ENCODE measurements around the gene TLE4. TPM values are rescaled to one million over a fixed set of nuclear protein-coding genes. Genes with fewer than 3 reads are reported as not detected.
"Not testable (repeated sequence)": the region's sequence is repeated elsewhere in the genome, so short reads cannot be mapped to it uniquely, and the experiment has no call there.

Gene TLE4
- total RNA-seq, 1 experiment from 2014 or later: 8.7 TPM

DNA sequence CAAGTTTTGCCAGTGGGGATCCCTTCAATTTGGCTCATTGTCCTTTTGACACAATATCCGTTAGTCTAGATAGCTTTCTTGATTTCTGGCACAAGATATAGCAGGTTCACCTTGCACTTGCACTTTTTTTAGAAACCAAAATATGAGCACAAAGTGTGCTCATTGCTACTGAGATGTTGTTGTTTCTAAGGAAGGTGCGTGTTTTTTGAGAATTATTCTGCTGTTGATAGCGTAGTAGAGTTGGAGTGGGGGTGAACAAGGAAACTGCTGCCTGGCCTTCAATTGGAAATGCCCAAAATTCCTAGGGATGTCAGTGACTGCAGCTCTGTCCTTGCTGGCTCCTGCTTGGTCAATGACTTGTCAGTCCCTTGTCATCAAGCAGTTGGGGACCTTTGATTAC, 73.3 kb downstream of the TLE4 start:
- H3K27ac Mint-ChIP-seq (ENCODE audit: low read depth, unreplicated experiment): no peak overlapping the region
- H3K4me1 Mint-ChIP-seq (ENCODE audit: insufficient read depth, unreplicated experiment): no peaks in the 10 kb centered on the region
- ChIA-PET POLR2A (no interaction called here), CTCF (interaction anchor here (0.9 to 1.0 kb wide), 2 partner anchors 14 to 19 kb away, joined by 3 to 4 read pairs; no protein-coding TSS in a partner anchor)
- H3K9me3 Mint-ChIP-seq (ENCODE audit: unreplicated experiment): no peaks in the 10 kb centered on the region
- DNase-seq (ENCODE audit: unreplicated experiment): no peak
- intact Hi-C loops (cut with micrococcal nuclease): no loop called here
- H3K4me3 Mint-ChIP-seq (ENCODE audit: unreplicated experiment): no peak overlapping the region
- no peaks in the 10 kb centered on the region for H3K36me3 Mint-ChIP-seq (ENCODE audit: insufficient read depth, unreplicated experiment)
- TF ChIP-seq CTCF (IDR thresholded peaks at IDR 0.05; ENCODE audit: unreplicated experiment): no peak
- BruUV-seq (replicated peaks): no TSS peak
- H3K27me3 Mint-ChIP-seq (ENCODE audit: insufficient read depth, unreplicated experiment): no peaks in the 10 kb centered on the region

- no peak for DNase-seq (ENCODE audit: unreplicated experiment)
- no peak overlapping the region for H3K4me3 Mint-ChIP-seq (ENCODE audit: unreplicated experiment)
- intact Hi-C loops (cut with micrococcal nuclease): no loop called here
- ChIA-PET CTCF (no interaction called here), POLR2A (interaction anchor here (2.1 kb wide), 1 partner anchor 9 kb away, joined by 8 read pairs; no protein-coding TSS in a partner anchor)
- no peaks in the 10 kb centered on the region for H3K9me3 Mint-ChIP-seq (ENCODE audit: unreplicated experiment)
- H3K36me3 Mint-ChIP-seq (ENCODE audit: insufficient read depth, unreplicated experiment): no peaks in the 10 kb centered on the region
- no peaks in the 10 kb centered on the region for H3K27me3 Mint-ChIP-seq (ENCODE audit: insufficient read depth, unreplicated experiment)
- H3K27ac Mint-ChIP-seq (ENCODE audit: low read depth, unreplicated experiment): no peak overlapping the region
- no TSS peak for BruUV-seq (replicated peaks)
- no peaks in the 10 kb centered on the region for H3K4me1 Mint-ChIP-seq (ENCODE audit: insufficient read depth, unreplicated experiment)
- no peak for TF ChIP-seq CTCF (IDR thresholded peaks at IDR 0.05; ENCODE audit: unreplicated experiment)
These were observed 74.3 kb downstream of the TLE4 start for GRCh38 chr9:79646096-79646495.

DNA sequence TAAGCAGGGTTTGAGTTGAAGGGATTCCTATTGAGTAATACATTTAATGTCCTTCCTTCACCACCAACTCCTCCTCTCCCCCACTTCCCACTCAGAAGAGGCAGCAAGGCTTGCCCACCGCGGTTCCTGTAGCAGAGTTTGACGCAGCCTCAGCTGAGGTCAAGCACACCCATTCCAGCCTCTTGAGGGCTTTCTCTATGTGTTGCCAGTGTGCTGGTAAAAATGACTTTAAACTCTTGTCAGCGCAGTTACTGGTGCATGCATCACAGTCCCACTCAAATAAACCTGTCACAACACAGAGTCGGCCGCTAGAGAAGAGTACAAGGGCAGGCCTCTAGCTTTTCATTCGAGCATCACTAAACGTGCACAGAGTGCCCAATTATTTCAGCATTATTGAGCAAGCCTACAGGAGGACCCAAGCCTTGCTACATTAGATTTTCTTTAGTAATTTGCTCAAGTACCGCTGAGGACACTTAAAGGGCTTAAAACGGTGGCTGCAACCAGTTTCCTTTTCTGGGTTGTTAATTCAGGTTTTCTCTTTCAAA, 79.6 kb downstream of the TLE4 start:
- peaks cover 7% of the 10 kb centered on the region for H3K36me3 Mint-ChIP-seq (ENCODE audit: insufficient read depth, unreplicated experiment)
- no peaks in the 10 kb centered on the region for H3K9me3 Mint-ChIP-seq (ENCODE audit: unreplicated experiment)
- intact Hi-C loops (cut with micrococcal nuclease): no loop called here
- DNase-seq (ENCODE audit: unreplicated experiment): no peak
- ChIA-PET POLR2A (interaction anchor here (0.6 kb wide), 1 partner anchor 60 kb away, joined by 3 read pairs; no protein-coding TSS in a partner anchor), CTCF (no interaction called here)
- H3K27me3 Mint-ChIP-seq (ENCODE audit: insufficient read depth, unreplicated experiment): no peaks in the 10 kb centered on the region
- no peak overlapping the region for H3K27ac Mint-ChIP-seq (ENCODE audit: low read depth, unreplicated experiment)
- no peak overlapping the region for H3K4me3 Mint-ChIP-seq (ENCODE audit: unreplicated experiment)
- no peaks in the 10 kb centered on the region for H3K4me1 Mint-ChIP-seq (ENCODE audit: insufficient read depth, unreplicated experiment)
- BruUV-seq (replicated peaks): no TSS peak
- TF ChIP-seq CTCF (IDR thresholded peaks at IDR 0.05; ENCODE audit: unreplicated experiment): no peak

GRCh38 chr9:79652598-79652997, 80.8 kb downstream of the TLE4 start:
- ChIA-PET CTCF (interaction anchor here (0.6 kb wide), 1 partner anchor 54 kb away, joined by 3 read pairs; no protein-coding TSS in a partner anchor), POLR2A (no interaction called here)
- no peak for TF ChIP-seq CTCF (IDR thresholded peaks at IDR 0.05; ENCODE audit: unreplicated experiment)
- H3K27me3 Mint-ChIP-seq (ENCODE audit: insufficient read depth, unreplicated experiment): no peaks in the 10 kb centered on the region
- DNase-seq (ENCODE audit: unreplicated experiment): no peak
- H3K36me3 Mint-ChIP-seq (ENCODE audit: insufficient read depth, unreplicated experiment): peaks cover 7% of the 10 kb centered on the region
- H3K27ac Mint-ChIP-seq (ENCODE audit: low read depth, unreplicated experiment): no peak overlapping the region
- no peak overlapping the region for H3K4me3 Mint-ChIP-seq (ENCODE audit: unreplicated experiment)
- H3K4me1 Mint-ChIP-seq (ENCODE audit: insufficient read depth, unreplicated experiment): no peaks in the 10 kb centered on the region
- no TSS peak for BruUV-seq (replicated peaks)
- intact Hi-C loops (cut with micrococcal nuclease): no loop called here
- no peaks in the 10 kb centered on the region for H3K9me3 Mint-ChIP-seq (ENCODE audit: unreplicated experiment)

GRCh38 chr9:79654591-79655382, 83.0 kb downstream of the TLE4 start:
- BruUV-seq (replicated peaks); POLR2A ChIA-PET; H3K27me3 Mint-ChIP-seq (ENCODE audit: insufficient read depth, unreplicated experiment); intact Hi-C loops (cut with micrococcal nuclease); H3K27ac Mint-ChIP-seq (ENCODE audit: low read depth, unreplicated experiment); CTCF ChIA-PET; DNase-seq (ENCODE audit: unreplicated experiment); H3K4me3 Mint-ChIP-seq (ENCODE audit: unreplicated experiment); H3K36me3 Mint-ChIP-seq (ENCODE audit: insufficient read depth, unreplicated experiment); H3K4me1 Mint-ChIP-seq (ENCODE audit: insufficient read depth, unreplicated experiment); H3K9me3 Mint-ChIP-seq (ENCODE audit: unreplicated experiment): not testable (repeated sequence)
